Amniotic stem cell (primary cell): ENCODE results near the gene CLK1.
A peak's percentile ranks its signal among the peaks of the same experiment; 100 is the strongest.

Source experiments
- DNase-seq: peaks from one replicate; lab custom pipeline; 2025; lab: John Stamatoyannopoulos, UW

CLK1 gene

DNA sequence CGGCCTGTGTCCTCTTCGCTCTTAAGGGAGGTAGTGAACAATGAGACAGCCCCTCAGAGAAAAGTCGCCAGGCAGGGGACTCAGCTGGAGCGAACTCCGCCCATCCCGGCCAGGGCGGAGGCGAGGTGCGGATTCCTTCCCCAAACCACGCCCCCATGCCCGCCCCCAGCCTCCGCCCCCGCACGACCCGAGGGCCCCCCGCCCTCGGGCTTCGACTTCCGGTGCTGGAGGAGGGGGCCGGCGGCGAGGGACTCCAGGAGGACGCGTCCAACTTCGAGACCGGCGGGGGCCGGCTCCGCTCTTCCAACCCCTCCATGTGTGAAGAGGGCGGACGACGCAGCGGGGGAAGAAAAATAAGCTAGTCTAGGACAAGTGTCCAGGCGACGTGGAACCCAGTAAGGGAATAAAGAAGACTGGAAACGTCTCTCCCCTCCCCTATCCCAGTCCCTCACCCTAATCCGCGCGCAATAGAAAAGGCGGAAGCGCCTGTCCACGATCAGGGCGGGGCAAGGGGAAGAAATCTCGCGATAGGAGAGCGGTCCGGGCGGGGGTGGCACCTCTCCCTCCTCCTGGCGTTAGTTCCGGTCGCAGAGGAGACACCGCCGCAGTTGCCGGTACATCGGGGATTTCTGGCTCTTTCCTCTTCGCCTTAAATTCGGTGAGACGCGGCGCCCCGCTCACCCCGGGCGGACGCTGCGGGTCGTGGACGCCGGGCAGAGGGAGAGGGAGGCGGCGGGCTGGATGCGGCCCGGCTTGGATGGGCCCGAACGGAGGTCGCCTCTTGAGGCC is 52.9 kb downstream of the CLK1 start, which contains the start of gene BZW1:
BZW1 (plus strand) TSS at position 578 of the 789 bp plus-strand sequence. CDS start 1,308 bp downstream, outside the sequence.
- peak; percentile 94 for DNase-seq

DNA sequence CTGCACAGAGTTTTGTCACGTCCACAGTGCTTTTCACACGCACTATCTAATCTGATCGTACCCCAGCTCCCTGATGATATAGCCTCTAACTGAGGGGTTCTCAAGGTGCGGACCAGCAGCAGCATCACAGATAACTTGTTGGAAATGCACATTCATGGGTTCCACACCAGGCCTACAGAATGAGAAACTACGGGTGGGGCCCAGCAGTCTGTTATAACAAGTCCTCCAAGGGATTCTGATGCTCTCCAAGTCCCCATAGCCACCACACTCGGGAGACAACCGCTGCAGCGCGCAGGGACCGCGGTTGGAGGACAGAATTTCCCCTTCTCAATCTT is 53.5 kb downstream of the CLK1 start:
- DNase-seq, result no peak

DNA sequence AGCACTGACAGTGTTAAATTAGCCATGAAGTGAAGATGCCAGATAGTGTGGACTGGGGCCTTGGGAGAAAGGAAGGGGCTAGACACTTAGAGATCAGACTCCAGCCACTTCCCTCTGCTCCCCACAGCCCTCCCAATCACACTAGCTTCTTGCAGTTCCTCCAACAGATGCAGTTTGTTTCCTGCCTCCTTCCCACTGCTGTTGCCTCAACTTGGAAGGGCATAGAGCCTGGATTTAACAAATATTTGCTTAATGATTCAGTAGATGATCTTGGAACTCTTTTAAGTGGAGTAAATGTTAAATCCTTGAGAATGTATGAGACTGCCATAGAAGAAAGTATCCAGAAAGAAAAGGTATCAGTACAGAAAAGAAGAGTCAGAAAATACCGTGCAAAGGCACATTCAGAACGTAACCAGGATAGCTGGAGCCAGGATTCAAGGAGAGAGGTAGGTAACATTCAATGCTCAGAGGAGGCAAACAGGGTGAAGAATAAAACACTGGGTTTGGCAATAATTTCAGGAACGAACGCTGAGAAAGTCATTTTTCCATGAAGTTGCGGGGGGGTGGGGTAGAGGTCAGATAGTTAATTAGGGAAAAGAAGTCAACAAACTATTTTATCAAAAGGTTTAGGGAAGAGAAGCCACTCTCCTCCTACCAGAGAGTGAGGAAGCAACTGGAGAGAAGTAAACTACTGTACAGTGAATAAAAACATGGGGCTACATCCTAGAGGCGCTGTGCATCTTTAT is 54.0 kb downstream of the CLK1 start:
- DNase-seq, result no peak

DNA sequence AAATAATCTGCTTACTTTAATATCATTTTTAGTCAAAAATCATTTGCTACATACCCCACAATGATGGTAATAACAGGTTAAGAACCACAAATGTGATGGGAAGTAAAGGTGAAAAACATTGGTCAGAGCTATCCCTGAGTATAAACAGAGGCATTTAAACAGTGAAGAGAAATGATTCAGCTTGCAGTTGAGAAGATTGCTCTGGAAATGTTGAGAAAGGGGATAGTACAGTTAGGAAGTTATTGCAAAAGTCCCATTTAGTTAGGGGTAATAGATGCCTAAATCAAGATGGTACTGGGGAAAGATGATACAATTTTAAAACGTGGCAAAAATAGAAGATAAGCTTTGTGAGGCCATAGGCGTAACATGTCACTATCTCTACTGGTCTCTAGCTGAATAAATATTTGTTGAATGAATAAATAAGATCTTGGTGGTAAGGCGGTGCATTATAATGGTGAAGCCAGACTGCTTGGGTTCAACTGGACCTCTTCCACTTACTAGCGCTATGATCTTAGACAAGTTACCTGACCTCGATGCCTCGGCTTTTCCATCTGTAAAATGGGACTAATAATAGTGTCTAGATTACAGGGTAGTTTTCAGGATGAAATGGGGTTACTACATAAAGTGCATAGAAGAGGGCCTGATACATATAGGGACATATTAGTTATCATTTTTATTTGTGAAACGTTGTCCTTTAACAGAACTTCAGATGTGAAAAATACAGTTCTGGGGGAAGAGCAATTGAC is 54.8 kb downstream of the CLK1 start:
- no peak for DNase-seq
